Osteocyte (in vitro differentiated cells): ENCODE results near the gene LRRC8C. TPM values are rescaled to one million over a fixed set of nuclear protein-coding genes. Genes with fewer than 3 reads are reported as not detected.

Source experiments
- DNase-seq: peaks from one replicate; pipeline ENCODE4 v3.0.0; 2021; ENCODE audit warnings: mixed read lengths; ENCODE audit not compliant: unreplicated experiment; ENCODE audit errors: extremely low spot score
- H3K27ac Mint-ChIP-seq: one replicate; pipeline ENCODE4 v1.8.0; 2021; ENCODE audit warnings: mild to moderate bottlenecking, mixed read lengths; ENCODE audit not compliant: unreplicated experiment
- H3K27me3 Mint-ChIP-seq: one replicate; pipeline ENCODE4 v1.8.0; 2021; ENCODE audit warnings: mixed read lengths; ENCODE audit not compliant: unreplicated experiment
- H3K36me3 Mint-ChIP-seq: one replicate; pipeline ENCODE4 v1.8.0; 2021; ENCODE audit warnings: mixed read lengths; ENCODE audit not compliant: unreplicated experiment
- H3K4me1 Mint-ChIP-seq: one replicate; pipeline ENCODE4 v1.8.0; 2021; ENCODE audit warnings: mixed read lengths; ENCODE audit not compliant: unreplicated experiment
- H3K4me3 Mint-ChIP-seq: one replicate; pipeline ENCODE4 v1.8.0; 2021; ENCODE audit warnings: mild to moderate bottlenecking, moderate library complexity, mixed read lengths; ENCODE audit not compliant: unreplicated experiment
- H3K9me3 Mint-ChIP-seq: one replicate; pipeline ENCODE4 v1.8.0; 2021; ENCODE audit warnings: mixed read lengths; ENCODE audit not compliant: unreplicated experiment
- CTCF ChIP-seq: fragments of 200-600 bp; sonication (generic); IDR thresholded peaks from 2 replicates; pipeline ENCODE4 v1.5.0; 2021; ENCODE audit warnings: antibody characterized with exemption, mild to moderate bottlenecking, moderate library complexity
- total RNA-seq: library from RNA; stranded (reverse); gene quantifications from 2 replicates; pipeline ENCODE4 v1.2.1, GENCODE V29; 2021

LRRC8C gene
- total RNA-seq, 1 donor from 2014 or later = 3.5 TPM

DNA sequence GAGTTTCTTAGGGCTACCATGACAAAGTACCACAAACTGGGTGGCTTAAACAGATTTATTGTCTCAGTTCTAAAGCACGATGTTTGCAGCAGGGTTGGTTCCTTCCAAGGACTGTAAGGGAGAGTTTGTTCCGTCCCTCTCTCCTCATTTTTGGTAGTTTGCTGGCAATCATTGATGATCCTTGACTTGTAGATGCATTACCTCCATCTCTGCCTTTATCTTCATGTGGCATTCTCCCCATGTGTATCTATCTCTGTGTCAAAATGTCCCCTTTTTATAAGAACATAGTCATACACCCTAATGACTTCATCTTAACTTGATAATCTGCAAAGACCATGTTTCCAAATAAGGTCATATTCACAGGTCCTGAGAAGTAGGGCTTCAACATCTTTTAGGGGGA is 90.2 kb downstream of the LRRC8C start:
- no peak for TF ChIP-seq CTCF
- peaks cover 4% of the 10 kb centered on the region for H3K9me3 Mint-ChIP-seq
- no peak overlapping the region for H3K4me3 Mint-ChIP-seq
- no peaks in the 10 kb centered on the region for H3K27me3 Mint-ChIP-seq
- no peaks in the 10 kb centered on the region for H3K36me3 Mint-ChIP-seq
- no peak overlapping the region for H3K27ac Mint-ChIP-seq
- DNase-seq = no peak
- peaks cover 36% of the 10 kb centered on the region for H3K4me1 Mint-ChIP-seq

DNA sequence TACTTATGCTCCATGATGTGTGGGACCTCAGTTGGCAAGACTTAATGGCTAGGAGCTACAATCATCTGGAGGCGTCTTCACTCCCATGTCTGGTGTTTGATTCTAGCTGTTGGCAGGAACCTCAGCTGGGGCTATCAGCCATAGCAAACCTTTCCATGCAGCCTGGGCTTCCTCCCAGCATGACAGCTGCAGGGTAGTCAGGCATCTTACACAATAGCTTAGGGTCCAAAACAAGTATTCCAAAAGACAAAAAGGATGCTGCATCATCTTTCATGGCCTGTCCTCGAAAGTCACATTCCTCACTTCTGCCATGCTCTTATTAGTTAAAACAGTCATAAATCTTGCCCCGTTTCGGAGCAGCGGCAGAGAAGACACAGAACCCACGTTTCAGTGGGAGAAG is 90.9 kb downstream of the LRRC8C start:
- Mint-ChIP-seq H3K4me1 (peaks cover 36% of the 10 kb centered on the region), H3K27me3 (no peaks in the 10 kb centered on the region), H3K9me3 (peaks cover 4% of the 10 kb centered on the region), H3K36me3 (no peaks in the 10 kb centered on the region), H3K4me3 (no peak overlapping the region), H3K27ac (no peak overlapping the region)
- TF ChIP-seq CTCF = no peak
- DNase-seq = no peak

DNA sequence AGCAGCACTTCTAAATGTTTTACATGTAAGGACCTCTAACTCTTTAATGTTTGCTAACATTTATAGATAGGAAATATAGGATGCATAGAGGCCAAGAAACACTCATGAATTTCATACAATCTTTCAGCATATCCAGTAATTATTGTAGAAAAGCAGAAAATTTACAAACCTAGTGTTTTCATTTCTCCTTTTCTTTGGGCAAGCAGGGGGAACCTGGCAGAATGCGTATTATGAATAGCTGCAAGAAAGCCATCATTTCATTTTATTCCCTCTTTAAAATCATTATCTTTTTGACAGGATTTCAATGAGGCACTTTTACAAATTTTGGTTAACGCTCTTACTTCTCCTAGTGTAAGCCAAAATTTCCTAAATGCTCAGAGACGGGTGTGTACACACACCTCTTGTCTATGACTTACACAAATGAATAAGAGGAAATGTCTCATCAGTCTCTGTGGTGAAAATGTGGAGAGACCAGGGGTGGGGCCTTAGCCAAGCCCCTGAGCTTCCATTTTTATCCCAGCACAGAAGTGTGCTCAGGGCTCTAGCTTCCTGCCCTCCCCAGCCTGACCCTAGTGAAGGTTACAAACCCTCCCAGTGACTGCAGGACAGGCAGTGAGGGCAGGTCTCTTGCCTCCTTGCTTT is 91.6 kb downstream of the LRRC8C start:
- no peak for DNase-seq
- no peaks in the 10 kb centered on the region for H3K36me3 Mint-ChIP-seq
- no peak for TF ChIP-seq CTCF

GRCh38 chr1:89725011-89725370 is 92.1 kb downstream of the LRRC8C start:
- Mint-ChIP-seq H3K36me3 (no peaks in the 10 kb centered on the region), H3K4me3 (no peak overlapping the region), H3K9me3 (peaks cover 4% of the 10 kb centered on the region), H3K4me1 (peaks cover 25% of the 10 kb centered on the region), H3K27me3 (no peaks in the 10 kb centered on the region), H3K27ac (peak overlapping the region; percentile 75)
- no peak for TF ChIP-seq CTCF
- DNase-seq = no peak

More for the DNA sequence above, 91.6 kb downstream of the LRRC8C start:
- H3K27me3 Mint-ChIP-seq = no peaks in the 10 kb centered on the region
- H3K27ac Mint-ChIP-seq = peak overlapping the region; percentile 75
- H3K4me3 Mint-ChIP-seq = no peak overlapping the region
- peaks cover 4% of the 10 kb centered on the region for H3K9me3 Mint-ChIP-seq
- peaks cover 30% of the 10 kb centered on the region for H3K4me1 Mint-ChIP-seq

DNA sequence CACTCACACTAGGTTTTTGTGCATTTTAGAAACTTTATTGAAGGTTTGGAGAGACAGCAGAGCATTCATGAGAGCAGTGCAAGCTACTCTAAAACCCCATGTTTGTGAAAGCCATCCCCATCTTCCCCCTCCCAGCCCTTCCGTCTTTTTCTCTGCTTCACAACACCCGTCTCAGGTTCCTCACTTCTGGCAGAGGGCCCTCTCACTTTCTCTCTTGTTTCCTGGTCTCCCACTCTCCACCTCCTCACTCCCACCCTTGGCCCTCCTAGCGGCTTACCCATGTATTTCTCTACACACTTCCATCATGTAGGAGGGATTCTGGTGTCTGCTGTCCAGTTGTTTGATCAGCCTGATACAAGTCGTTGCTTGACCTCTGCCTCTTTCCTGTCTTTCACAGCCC is 92.7 kb downstream of the LRRC8C start:
- no peak overlapping the region for H3K4me3 Mint-ChIP-seq
- no peak for DNase-seq
- H3K27me3 Mint-ChIP-seq = no peaks in the 10 kb centered on the region
- no peaks in the 10 kb centered on the region for H3K36me3 Mint-ChIP-seq
- peaks cover 4% of the 10 kb centered on the region for H3K9me3 Mint-ChIP-seq
- TF ChIP-seq CTCF = no peak
- H3K4me1 Mint-ChIP-seq = peaks cover 18% of the 10 kb centered on the region
- H3K27ac Mint-ChIP-seq = no peak overlapping the region
